ENCODE results near the gene TXNDC5. TPM values are rescaled to one million over a fixed set of nuclear protein-coding genes. Genes with fewer than 3 reads are reported as not detected.

The TXNDC5 gene
- total RNA-seq, 4 donors from 2014 or later = 49.2 to 61.1 (median 60.3) TPM

DNA sequence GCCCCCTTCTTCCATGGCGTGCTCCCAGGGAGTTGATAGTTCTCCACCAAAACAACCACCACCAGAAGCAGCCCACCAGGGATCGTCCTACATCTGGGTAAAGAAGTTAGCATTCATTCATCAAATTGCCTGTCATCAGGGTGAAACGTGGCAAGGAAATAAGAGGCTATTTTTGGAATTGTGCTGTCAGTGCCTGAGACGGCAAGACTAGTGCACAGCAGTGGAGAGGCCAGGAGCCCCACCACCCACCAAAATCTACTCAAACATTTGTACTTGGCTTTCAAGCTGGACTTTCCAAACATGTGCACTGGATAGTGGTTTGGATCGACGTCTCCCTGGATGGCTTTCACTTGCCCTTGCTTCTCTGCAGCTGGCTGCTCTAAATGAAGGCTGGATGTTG is 44.8 kb downstream of the TXNDC5 start:
- WGBS = 53% methylated on average over 6 of the region's 6 CpGs
- no peaks in the 10 kb centered on the region for H3K4me1 ChIP-seq
- H3K9me3 ChIP-seq = no peaks in the 10 kb centered on the region
- no peaks in the 10 kb centered on the region for H3K36me3 ChIP-seq
- H3K4me3 ChIP-seq = no peak overlapping the region
- H3K27ac ChIP-seq = no peak overlapping the region
- DNase-seq (ENCODE audit: low spot score in 2 of 2) = no peak
- TF ChIP-seq, protein P1, sequence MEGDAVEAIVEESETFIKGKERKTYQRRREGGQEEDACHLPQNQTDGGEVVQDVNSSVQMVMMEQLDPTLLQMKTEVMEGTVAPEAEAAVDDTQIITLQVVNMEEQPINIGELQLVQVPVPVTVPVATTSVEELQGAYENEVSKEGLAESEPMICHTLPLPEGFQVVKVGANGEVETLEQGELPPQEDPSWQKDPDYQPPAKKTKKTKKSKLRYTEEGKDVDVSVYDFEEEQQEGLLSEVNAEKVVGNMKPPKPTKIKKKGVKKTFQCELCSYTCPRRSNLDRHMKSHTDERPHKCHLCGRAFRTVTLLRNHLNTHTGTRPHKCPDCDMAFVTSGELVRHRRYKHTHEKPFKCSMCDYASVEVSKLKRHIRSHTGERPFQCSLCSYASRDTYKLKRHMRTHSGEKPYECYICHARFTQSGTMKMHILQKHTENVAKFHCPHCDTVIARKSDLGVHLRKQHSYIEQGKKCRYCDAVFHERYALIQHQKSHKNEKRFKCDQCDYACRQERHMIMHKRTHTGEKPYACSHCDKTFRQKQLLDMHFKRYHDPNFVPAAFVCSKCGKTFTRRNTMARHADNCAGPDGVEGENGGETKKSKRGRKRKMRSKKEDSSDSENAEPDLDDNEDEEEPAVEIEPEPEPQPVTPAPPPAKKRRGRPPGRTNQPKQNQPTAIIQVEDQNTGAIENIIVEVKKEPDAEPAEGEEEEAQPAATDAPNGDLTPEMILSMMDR (IDR thresholded peaks at IDR 0.05) = no peak
- TF ChIP-seq POLR2AphosphoS5 (IDR thresholded peaks at IDR 0.05) (no peak), POLR2A (IDR thresholded peaks at IDR 0.05) (no peak), EP300 (IDR thresholded peaks at IDR 0.05) (no peak)
- no peaks in the 10 kb centered on the region for H3K27me3 ChIP-seq

DNA sequence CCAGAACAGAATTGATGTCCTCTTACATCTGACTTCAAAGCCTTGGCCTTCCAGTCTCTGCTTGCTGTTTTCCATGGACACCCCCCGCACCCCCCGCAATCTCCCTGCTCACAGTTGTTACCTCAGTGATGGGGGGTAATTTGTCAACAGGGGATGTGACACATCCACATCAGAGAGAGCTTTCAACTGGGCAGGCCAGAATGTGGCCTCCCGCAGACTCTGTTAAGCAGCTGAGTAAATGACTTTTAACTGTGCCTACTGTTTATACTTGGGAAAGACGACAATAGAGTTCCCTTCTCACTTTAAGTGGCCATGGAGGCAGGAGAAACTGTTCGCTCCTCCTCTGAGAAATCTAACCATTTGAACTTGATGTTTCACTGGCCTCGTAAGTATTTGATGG is 51.0 kb downstream of the TXNDC5 start:
- WGBS = 72% methylated on average over 6 of the region's 6 CpGs

GRCh38 chr6:7851780-7852179 is 58.8 kb downstream of the TXNDC5 start:
- H3K9me3 ChIP-seq = peaks cover 13% of the 10 kb centered on the region
- H3K27ac ChIP-seq = no peak overlapping the region
- no peaks in the 10 kb centered on the region for H3K4me1 ChIP-seq
- no peak for DNase-seq (ENCODE audit: low spot score in 2 of 2)
- TF ChIP-seq, protein P1 (IDR thresholded peaks at IDR 0.05) = no peak
- TF ChIP-seq EP300 (IDR thresholded peaks at IDR 0.05) = no peak
- no peak for TF ChIP-seq POLR2AphosphoS5 (IDR thresholded peaks at IDR 0.05)
- TF ChIP-seq POLR2A (IDR thresholded peaks at IDR 0.05) = no peak
- H3K36me3 ChIP-seq = no peaks in the 10 kb centered on the region
- H3K27me3 ChIP-seq = no peaks in the 10 kb centered on the region
- no peak overlapping the region for H3K4me3 ChIP-seq

More for the DNA sequence above, 51.0 kb downstream of the TXNDC5 start:
- DNase-seq (ENCODE audit: low spot score in 2 of 2) = no peak
- H3K9me3 ChIP-seq = no peaks in the 10 kb centered on the region
- no peaks in the 10 kb centered on the region for H3K4me1 ChIP-seq
- H3K36me3 ChIP-seq = no peaks in the 10 kb centered on the region
- no peak overlapping the region for H3K27ac ChIP-seq
- H3K4me3 ChIP-seq = no peak overlapping the region
- no peaks in the 10 kb centered on the region for H3K27me3 ChIP-seq
- TF ChIP-seq EP300 (IDR thresholded peaks at IDR 0.05) (no peak), POLR2A (IDR thresholded peaks at IDR 0.05) (no peak), POLR2AphosphoS5 (IDR thresholded peaks at IDR 0.05) (no peak)
- TF ChIP-seq, protein P1 (IDR thresholded peaks at IDR 0.05) = no peak

DNA sequence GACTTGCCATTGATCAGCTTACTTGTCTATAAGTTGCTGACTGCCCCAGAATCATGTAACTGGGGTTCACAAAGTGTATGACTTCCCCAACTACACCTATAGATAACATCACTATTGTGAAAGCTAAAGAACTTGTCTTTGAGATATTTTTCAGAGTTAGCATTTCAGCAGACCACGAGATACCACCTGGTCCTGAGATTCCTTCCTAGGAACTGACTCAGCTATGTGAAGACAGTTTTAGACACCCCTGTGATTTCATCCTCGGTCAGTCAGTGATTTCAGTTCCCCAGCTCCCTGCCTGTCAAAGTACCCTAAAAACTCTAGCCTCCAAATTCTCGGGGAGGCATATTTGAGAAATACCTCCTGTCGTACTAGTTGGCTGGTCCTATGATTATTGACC is 62.4 kb downstream of the TXNDC5 start:
- no peak overlapping the region for H3K4me3 ChIP-seq
- WGBS = 86% methylated on average over 4 of the region's 4 CpGs
- no peak for TF ChIP-seq EP300 (IDR thresholded peaks at IDR 0.05)
- TF ChIP-seq, protein P1 (IDR thresholded peaks at IDR 0.05) = no peak
- TF ChIP-seq POLR2AphosphoS5 (IDR thresholded peaks at IDR 0.05) = no peak
- TF ChIP-seq POLR2A (IDR thresholded peaks at IDR 0.05) = no peak
- H3K36me3 ChIP-seq = no peaks in the 10 kb centered on the region
- H3K4me1 ChIP-seq = no peaks in the 10 kb centered on the region
- no peak for DNase-seq (ENCODE audit: low spot score in 2 of 2)
- no peak overlapping the region for H3K27ac ChIP-seq
- no peaks in the 10 kb centered on the region for H3K27me3 ChIP-seq
- H3K9me3 ChIP-seq = peaks cover 13% of the 10 kb centered on the region

DNA sequence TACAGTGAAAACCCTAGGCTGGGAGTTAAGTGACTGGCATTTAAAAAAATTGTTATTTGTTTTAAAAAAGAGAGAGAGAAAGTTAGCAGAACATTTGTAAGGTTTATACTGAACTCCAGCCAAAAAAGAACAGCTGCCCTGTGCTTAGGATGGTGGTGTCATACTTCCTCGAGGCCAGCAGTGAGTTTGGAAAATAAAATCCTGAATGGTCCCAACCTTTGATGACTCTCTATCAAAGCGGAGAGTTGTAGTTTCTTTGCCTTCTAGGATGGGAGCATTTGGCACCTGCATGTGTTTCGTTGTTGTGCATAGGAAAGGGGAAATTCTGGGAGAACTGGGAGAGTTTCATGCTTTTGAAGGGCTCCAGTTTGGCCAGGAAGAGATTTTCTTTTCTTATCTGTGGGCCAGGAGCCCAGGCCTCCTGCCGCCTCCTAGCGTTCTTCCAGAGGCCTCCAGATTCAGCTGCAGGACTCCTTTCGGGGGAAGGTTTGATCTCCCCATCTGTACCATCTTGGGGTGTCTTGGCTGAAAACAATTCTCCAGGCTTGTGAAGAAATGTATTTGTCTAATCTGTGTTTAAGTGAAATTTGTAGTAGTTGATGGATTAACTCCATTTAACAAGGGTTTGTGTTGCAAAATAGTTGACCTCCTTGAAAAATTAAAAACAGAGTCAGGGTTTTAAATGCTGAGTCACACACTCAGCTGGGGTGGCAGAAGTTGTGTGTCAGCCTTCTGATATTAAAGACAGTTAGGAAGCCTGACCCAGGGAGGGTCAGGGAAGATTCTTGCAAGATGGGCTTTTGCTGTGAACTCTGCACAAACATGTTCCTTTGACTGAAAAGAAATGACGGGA is 63.4 kb downstream of the TXNDC5 start:
- peaks cover 6% of the 10 kb centered on the region for H3K9me3 ChIP-seq
- TF ChIP-seq POLR2AphosphoS5 (IDR thresholded peaks at IDR 0.05) (no peak), POLR2A (IDR thresholded peaks at IDR 0.05) (no peak), EP300 (IDR thresholded peaks at IDR 0.05) (no peak)
- TF ChIP-seq, protein P1 (IDR thresholded peaks at IDR 0.05) = no peak
- WGBS = 67% methylated on average over 7 of the region's 7 CpGs

More for the DNA sequence above, 63.4 kb downstream of the TXNDC5 start:
- Histone ChIP-seq H3K27ac (no peak overlapping the region), H3K36me3 (no peaks in the 10 kb centered on the region), H3K4me1 (no peaks in the 10 kb centered on the region), H3K27me3 (no peaks in the 10 kb centered on the region), H3K4me3 (no peak overlapping the region)
- no peak for DNase-seq (ENCODE audit: low spot score in 2 of 2)
